ENCODE data around the gene NAP1L4. TPM values are rescaled to one million over a fixed set of nuclear protein-coding genes. Genes with fewer than 3 reads are reported as not detected.

The NAP1L4 gene, protein sequence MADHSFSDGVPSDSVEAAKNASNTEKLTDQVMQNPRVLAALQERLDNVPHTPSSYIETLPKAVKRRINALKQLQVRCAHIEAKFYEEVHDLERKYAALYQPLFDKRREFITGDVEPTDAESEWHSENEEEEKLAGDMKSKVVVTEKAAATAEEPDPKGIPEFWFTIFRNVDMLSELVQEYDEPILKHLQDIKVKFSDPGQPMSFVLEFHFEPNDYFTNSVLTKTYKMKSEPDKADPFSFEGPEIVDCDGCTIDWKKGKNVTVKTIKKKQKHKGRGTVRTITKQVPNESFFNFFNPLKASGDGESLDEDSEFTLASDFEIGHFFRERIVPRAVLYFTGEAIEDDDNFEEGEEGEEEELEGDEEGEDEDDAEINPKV
- total RNA-seq, result 87.6 and 121 TPM in 2 replicates

DNA sequence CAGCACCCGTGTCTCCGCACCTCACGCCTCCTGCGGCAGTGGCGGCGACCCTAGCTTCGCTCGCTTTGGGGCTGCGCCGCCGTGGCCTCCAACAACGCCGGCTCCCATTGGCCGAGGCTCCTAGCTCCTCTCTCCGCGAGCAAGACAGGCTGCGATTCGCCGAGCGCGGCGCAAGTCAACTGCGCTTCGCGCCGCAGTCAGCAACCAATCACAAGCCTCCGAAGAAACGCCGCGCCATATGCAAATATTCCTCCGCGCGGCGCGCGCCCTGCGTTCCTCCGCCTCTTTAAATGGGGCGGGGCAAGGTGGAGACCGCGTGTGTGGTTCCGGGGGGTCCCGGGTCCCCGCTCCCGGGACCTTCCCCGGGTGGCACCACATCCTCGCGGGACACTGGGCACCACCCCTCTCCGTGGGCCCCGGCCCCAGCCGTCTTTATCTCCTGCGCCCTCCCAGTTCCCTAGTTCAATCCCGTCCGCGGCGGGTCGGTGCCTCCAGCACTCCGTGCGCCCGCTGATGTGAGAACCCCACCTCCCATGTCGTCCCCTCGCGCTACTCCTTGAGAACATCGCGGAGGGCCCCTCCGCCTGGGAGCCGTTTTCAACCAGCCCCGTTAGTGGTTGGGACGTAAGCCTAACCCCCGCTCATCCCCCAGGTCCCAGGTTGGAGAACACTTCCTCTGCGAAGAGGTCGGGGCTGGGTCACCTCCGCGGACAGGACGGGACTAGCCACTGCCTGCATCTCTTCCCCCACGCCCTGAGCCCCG lies at the start of gene NAP1L4:
NAP1L4 (minus strand) TSS at position 96 of the 763 bp plus-strand sequence. CDS start 13,109 bp downstream, outside the sequence.
- TF ChIP-seq, protein P1, sequence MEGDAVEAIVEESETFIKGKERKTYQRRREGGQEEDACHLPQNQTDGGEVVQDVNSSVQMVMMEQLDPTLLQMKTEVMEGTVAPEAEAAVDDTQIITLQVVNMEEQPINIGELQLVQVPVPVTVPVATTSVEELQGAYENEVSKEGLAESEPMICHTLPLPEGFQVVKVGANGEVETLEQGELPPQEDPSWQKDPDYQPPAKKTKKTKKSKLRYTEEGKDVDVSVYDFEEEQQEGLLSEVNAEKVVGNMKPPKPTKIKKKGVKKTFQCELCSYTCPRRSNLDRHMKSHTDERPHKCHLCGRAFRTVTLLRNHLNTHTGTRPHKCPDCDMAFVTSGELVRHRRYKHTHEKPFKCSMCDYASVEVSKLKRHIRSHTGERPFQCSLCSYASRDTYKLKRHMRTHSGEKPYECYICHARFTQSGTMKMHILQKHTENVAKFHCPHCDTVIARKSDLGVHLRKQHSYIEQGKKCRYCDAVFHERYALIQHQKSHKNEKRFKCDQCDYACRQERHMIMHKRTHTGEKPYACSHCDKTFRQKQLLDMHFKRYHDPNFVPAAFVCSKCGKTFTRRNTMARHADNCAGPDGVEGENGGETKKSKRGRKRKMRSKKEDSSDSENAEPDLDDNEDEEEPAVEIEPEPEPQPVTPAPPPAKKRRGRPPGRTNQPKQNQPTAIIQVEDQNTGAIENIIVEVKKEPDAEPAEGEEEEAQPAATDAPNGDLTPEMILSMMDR (IDR thresholded peaks at IDR 0.05; ENCODE audit: insufficient read depth, low read depth, low read length), result no peak
- peak within 1 kb of the TSS; percentile 78 for H3K4me3 ChIP-seq (ENCODE audit: low read depth, low read length)
- DNase-seq (ENCODE audit: low read depth), result peak; percentile 97

- TF ChIP-seq, protein P1 (IDR thresholded peaks at IDR 0.05; ENCODE audit: insufficient read depth, low read depth, low read length), result no peak
- H3K4me3 ChIP-seq (ENCODE audit: low read depth, low read length), result no peak overlapping the region
- no peak for DNase-seq (ENCODE audit: low read depth)
Measured at GRCh38 chr11:3040881-3041280, 48.8 kb upstream of the NAP1L4 start.

- no peak for DNase-seq (ENCODE audit: low read depth)
- no peak overlapping the region for H3K4me3 ChIP-seq (ENCODE audit: low read depth, low read length)
- TF ChIP-seq, protein P1 (IDR thresholded peaks at IDR 0.05; ENCODE audit: insufficient read depth, low read depth, low read length), result no peak
Measured at GRCh38 chr11:3037945-3038271, 45.8 kb upstream of the NAP1L4 start.

DNA sequence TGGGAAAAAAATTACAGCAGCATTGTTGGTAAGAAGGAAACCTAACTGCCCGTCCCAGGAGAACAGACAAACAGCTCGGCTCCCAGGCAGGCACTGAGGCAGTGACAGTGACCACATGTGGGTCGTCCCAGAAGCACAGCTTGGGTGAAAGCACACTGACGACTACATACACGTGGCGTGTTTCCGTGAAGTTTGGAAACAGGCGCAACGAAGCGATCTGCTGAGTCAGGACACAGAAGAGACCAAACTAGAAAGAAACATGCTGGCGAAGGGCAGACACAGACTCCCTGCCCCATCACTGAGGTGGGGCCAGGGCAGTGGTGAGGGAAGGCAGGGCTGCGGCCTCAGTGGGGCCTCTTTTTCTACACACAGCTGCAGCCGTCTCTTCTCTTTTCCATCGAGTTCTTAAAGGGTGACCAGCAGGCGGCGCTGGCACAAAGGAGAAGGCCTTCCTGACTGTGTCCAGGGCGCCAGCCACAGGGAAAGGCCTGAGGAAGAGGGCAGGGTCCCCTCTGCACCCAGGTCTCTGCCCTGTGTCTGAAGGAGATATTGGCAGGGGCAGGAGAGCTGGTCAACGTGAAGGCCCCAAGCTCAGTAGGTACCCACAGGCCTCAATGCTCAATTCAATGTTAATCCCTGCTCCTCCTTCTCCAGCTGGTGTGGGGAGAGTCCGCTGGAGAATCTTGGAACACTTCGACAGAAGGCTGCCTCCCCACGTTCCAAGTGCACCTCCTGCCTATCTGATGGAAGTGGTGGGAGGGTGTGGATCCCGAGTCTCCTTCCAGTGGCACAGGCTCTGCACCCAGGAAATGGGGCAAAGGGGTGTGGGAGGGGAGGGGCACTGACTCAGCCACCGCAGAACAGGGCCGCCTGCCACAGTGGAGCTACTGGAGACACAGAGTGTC lies 45.2 kb upstream of the NAP1L4 start:
- no peak overlapping the region for H3K4me3 ChIP-seq (ENCODE audit: low read depth, low read length)
- TF ChIP-seq, protein P1 (IDR thresholded peaks at IDR 0.05; ENCODE audit: insufficient read depth, low read depth, low read length), result peak; percentile 84
- peak; percentile 78 for DNase-seq (ENCODE audit: low read depth)

GRCh38 chr11:3036419-3036818 lies 44.3 kb upstream of the NAP1L4 start:
- no peak overlapping the region for H3K4me3 ChIP-seq (ENCODE audit: low read depth, low read length)
- no peak for DNase-seq (ENCODE audit: low read depth)
- TF ChIP-seq, protein P1 (IDR thresholded peaks at IDR 0.05; ENCODE audit: insufficient read depth, low read depth, low read length), result no peak

DNA sequence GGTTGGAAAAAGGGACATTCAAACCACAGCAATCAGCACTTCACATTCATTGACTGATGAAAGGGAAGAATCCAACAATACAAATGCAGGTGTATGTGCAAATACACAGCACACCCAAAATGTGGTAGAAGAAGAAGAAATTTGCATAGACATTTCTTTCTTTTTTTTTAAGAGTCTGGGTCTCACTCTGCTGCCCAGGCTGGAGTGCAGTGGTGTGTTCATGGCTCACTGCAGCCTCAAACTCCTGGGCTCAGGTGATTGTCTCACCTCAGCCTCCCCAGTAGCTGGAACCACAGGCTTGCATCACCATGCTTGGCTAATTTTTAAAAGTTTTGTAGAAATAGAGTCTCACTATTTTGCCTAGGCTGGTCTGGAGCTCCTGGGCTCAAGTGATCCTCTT lies 43.2 kb upstream of the NAP1L4 start:
- TF ChIP-seq, protein P1 (IDR thresholded peaks at IDR 0.05; ENCODE audit: insufficient read depth, low read depth, low read length), result no peak
- DNase-seq (ENCODE audit: low read depth), result no peak
- no peak overlapping the region for H3K4me3 ChIP-seq (ENCODE audit: low read depth, low read length)

Measured in fibroblast of villous mesenchyme (primary cell).